ENCODE measurements around the gene MOG.

MOG gene

GRCh38 chr6:29656798-29657197 lies at the start of gene MOG:
TSS of gene MOG (plus strand) at chr6:29657092. CDS start at chr6:29657210, 118 bp downstream.
- no peak for DNase-seq

GRCh38 chr6:29608131-29608530 lies 48.8 kb upstream of the MOG start:
- no peak for DNase-seq

- no peak for DNase-seq
Observed at GRCh38 chr6:29610540-29610939, 46.4 kb upstream of the MOG start.

GRCh38 chr6:29611426-29611825 lies 45.5 kb upstream of the MOG start:
- DNase-seq, result no peak

GRCh38 chr6:29617782-29618554 lies 38.9 kb upstream of the MOG start:
- no peak for DNase-seq

- no peak for DNase-seq
Observed at GRCh38 chr6:29619578-29620160, 37.2 kb upstream of the MOG start.

GRCh38 chr6:29620630-29621029 lies 36.3 kb upstream of the MOG start:
- no peak for DNase-seq

GRCh38 chr6:29624520-29624961 lies 32.4 kb upstream of the MOG start:
- DNase-seq, result no peak

- no peak for DNase-seq
Observed at GRCh38 chr6:29625337-29625930, 31.5 kb upstream of the MOG start.

- DNase-seq, result no peak
Observed at GRCh38 chr6:29626948-29627754, 29.7 kb upstream of the MOG start.

GRCh38 chr6:29627755-29628418 lies 29.0 kb upstream of the MOG start:
- peak; percentile 32 to 68 for DNase-seq

- peak in 1 of 2 donors; percentile 29 for DNase-seq
Observed at GRCh38 chr6:29628419-29629281, 28.2 kb upstream of the MOG start.

- no peak for DNase-seq
Observed at GRCh38 chr6:29629571-29629970, 27.3 kb upstream of the MOG start.

GRCh38 chr6:29630315-29630714 lies 26.6 kb upstream of the MOG start:
- no peak for DNase-seq

- no peak for DNase-seq
Observed at GRCh38 chr6:29631209-29631810, 25.6 kb upstream of the MOG start.

GRCh38 chr6:29631860-29632731 lies 24.8 kb upstream of the MOG start:
- no peak for DNase-seq

GRCh38 chr6:29632789-29633533 lies 23.9 kb upstream of the MOG start, which contains the start of gene GABBR1:
TSS of gene GABBR1 (minus strand) at chr6:29633183. CDS start at chr6:29632385, 798 bp downstream.
- peak; percentile 46 to 47 for DNase-seq

- no peak for DNase-seq
Observed at GRCh38 chr6:29633534-29633905, 23.4 kb upstream of the MOG start.

GRCh38 chr6:29637247-29637646 lies 19.6 kb upstream of the MOG start:
- no peak for DNase-seq
